SK-N-SH treated with all-trans-retinoic acid at 6 μM for 48 hours (cell line): Measurements from ENCODE around the gene MOGAT1.

Source experiments
- ATAC-seq: fragments of 200-7000 bp; cut with Tn5 transposase; 3 replicates; pipeline ENCODE4 v1.9.1; 2020; ENCODE audit warnings: mild to moderate bottlenecking, moderate library complexity
- ARNTL ChIP-seq: fragments of 450-650 bp; formaldehyde crosslinking; IDR thresholded peaks from 2 replicates; pipeline ENCODE4 v1.5.0; 2020; ENCODE audit warnings: low read depth, mild to moderate bottlenecking, moderate library complexity, borderline replicate concordance
- CSDC2 ChIP-seq: fragments of 250-450 bp; sonication (Bioruptor Pico); IDR thresholded peaks from 2 replicates; pipeline ENCODE4 v1.5.0; 2020; ENCODE audit warnings: mild to moderate bottlenecking, moderate library complexity
- ESRRG ChIP-seq: fragments of 250-450 bp; sonication (Bioruptor Pico); IDR thresholded peaks from 2 replicates; pipeline ENCODE4 v1.6.1; 2021; ENCODE audit warnings: mild to moderate bottlenecking
- GLIS3 ChIP-seq: fragments of 250-450 bp; sonication (Bioruptor Pico); IDR thresholded peaks from 2 replicates; pipeline ENCODE4 v1.5.0; 2020; ENCODE audit warnings: mild to moderate bottlenecking, moderate library complexity
- OSR1 ChIP-seq: fragments of 250-450 bp; sonication (Bioruptor Pico); IDR thresholded peaks from 2 replicates; pipeline ENCODE4 v1.8.0; 2022; ENCODE audit warnings: moderate library complexity, mild to moderate bottlenecking, inconsistent platforms
- PPARA ChIP-seq: fragments of 250-450 bp; sonication (Bioruptor Pico); IDR thresholded peaks from 2 replicates; pipeline ENCODE4 v1.5.0; 2020; ENCODE audit warnings: mild to moderate bottlenecking, borderline replicate concordance
- RARB ChIP-seq: fragments of 250-450 bp; sonication (Bioruptor Pico); IDR thresholded peaks from 2 replicates; pipeline ENCODE4 v1.8.0; 2021; ENCODE audit warnings: mild to moderate bottlenecking, moderate library complexity
- SNAI2 ChIP-seq: fragments of 250-450 bp; sonication (Bioruptor Pico); IDR thresholded peaks from 2 replicates; pipeline ENCODE4 v1.5.0; 2020; ENCODE audit warnings: mild to moderate bottlenecking, moderate library complexity
- TCF4 ChIP-seq: fragments of 250-450 bp; sonication (Bioruptor Pico); IDR thresholded peaks from 2 replicates; pipeline ENCODE4 v1.8.0; 2021; ENCODE audit warnings: mild to moderate bottlenecking, moderate library complexity, borderline replicate concordance
- TOX ChIP-seq: fragments of 250-450 bp; sonication (Bioruptor Pico); IDR thresholded peaks from 2 replicates; pipeline ENCODE4 v1.8.0; 2021; ENCODE audit warnings: mild to moderate bottlenecking, moderate library complexity, borderline replicate concordance
- ZC3H10 ChIP-seq: fragments of 250-450 bp; sonication (Bioruptor Pico); IDR thresholded peaks from 2 replicates; pipeline ENCODE4 v1.5.1; 2021; ENCODE audit warnings: mild to moderate bottlenecking, moderate library complexity
- ZFP3 ChIP-seq: fragments of 250-450 bp; sonication (Bioruptor Pico); IDR thresholded peaks from 2 replicates; pipeline ENCODE4 v1.5.0; 2020; ENCODE audit warnings: mild to moderate bottlenecking, moderate library complexity
- ZFP30 ChIP-seq: fragments of 450-650 bp; formaldehyde crosslinking; IDR thresholded peaks from 2 replicates; pipeline ENCODE4 v1.5.0; 2022; ENCODE audit warnings: mild to moderate bottlenecking, moderate library complexity
- ZNF565 ChIP-seq: fragments of 450-650 bp; formaldehyde crosslinking; conservative IDR thresholded peaks from 2 replicates; pipeline ENCODE4 v1.5.0; 2020; ENCODE audit warnings: low read depth, mild to moderate bottlenecking, moderate library complexity
- ZNF70 ChIP-seq: fragments of 450-650 bp; formaldehyde crosslinking; IDR thresholded peaks from 2 replicates; pipeline ENCODE4 v1.5.0; 2020; ENCODE audit warnings: mild to moderate bottlenecking, moderate library complexity
- ZNF8 ChIP-seq: fragments of 450-650 bp; formaldehyde crosslinking; IDR thresholded peaks from 2 replicates; pipeline ENCODE4 v1.5.0; 2020; ENCODE audit warnings: mild to moderate bottlenecking, moderate library complexity
- TF ChIP-seq, protein P1 (sequence below): fragments of 250-450 bp; sonication (Bioruptor Pico); IDR thresholded peaks from 2 replicates; pipeline ENCODE4 v1.8.0; 2020; ENCODE audit warnings: mild to moderate bottlenecking, moderate library complexity, borderline replicate concordance
- TF ChIP-seq, protein P2 (sequence below): fragments of 250-450 bp; sonication (Bioruptor Pico); IDR thresholded peaks from 2 replicates; pipeline ENCODE4 v1.8.0; 2021; ENCODE audit warnings: low read depth, mild to moderate bottlenecking, moderate library complexity, borderline replicate concordance
- TF ChIP-seq, protein P3 (sequence below): fragments of 250-450 bp; sonication (Bioruptor Pico); IDR thresholded peaks from 2 replicates; pipeline ENCODE4 v1.5.1; 2020; ENCODE audit warnings: low read depth, mild to moderate bottlenecking, moderate library complexity
- TF ChIP-seq, protein P4 (sequence below): fragments of 250-450 bp; sonication (Bioruptor Pico); IDR thresholded peaks from 2 replicates; pipeline ENCODE4 v1.5.0; 2020; ENCODE audit warnings: mild to moderate bottlenecking, moderate library complexity

Gene MOGAT1

DNA sequence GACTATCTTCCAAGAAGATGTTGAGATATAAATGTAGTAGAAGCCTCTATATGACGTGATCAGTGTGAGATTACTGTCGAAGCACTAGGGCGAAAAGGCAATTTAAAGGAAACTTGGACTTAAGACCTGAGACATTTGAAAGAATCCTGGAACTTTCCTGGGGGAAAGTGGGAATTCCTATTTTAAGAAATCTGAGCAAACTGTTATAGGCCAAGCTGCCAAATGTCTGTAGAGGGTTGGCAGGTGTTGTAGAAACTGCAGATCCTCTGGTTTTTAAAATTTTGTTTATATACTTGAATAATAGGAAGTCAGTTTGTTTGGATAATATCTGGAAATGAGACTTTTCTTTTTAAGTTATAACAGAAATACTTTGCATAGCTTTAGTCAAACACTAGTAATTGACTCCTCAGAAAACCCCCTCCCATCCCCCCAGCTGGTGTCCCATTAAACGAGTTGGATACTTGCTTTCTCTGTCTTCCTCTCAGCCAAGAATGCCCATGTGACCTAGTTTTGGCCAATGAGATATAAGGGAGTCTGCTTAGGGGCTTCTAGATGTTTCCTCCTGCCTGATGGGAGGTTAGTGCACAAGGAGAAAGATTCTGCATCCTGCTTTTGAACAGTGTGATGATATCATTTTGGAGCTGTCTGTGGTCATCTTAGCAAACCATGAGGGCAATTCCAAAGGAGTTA is 61.2 kb downstream of the MOGAT1 start:
- ATAC-seq = no peak
- TF ChIP-seq SNAI2 (no peak), ARNTL (CRISPR knock-in tag) (no peak), PPARA (CRISPR knock-in tag) (no peak), OSR1 (no peak), ZNF70 (CRISPR knock-in tag) (no peak), ZFP3 (CRISPR knock-in tag) (no peak), CSDC2 (no peak), GLIS3 (CRISPR knock-in tag) (no peak), ESRRG (CRISPR knock-in tag) (no peak), TOX (CRISPR knock-in tag) (no peak), ZNF8 (CRISPR knock-in tag) (no peak), TCF4 (CRISPR knock-in tag) (no peak), RARB (CRISPR knock-in tag) (no peak), ZFP30 (CRISPR knock-in tag) (no peak), ZC3H10 (no peak), ZNF565 (no peak)
- TF ChIP-seq, protein P1, sequence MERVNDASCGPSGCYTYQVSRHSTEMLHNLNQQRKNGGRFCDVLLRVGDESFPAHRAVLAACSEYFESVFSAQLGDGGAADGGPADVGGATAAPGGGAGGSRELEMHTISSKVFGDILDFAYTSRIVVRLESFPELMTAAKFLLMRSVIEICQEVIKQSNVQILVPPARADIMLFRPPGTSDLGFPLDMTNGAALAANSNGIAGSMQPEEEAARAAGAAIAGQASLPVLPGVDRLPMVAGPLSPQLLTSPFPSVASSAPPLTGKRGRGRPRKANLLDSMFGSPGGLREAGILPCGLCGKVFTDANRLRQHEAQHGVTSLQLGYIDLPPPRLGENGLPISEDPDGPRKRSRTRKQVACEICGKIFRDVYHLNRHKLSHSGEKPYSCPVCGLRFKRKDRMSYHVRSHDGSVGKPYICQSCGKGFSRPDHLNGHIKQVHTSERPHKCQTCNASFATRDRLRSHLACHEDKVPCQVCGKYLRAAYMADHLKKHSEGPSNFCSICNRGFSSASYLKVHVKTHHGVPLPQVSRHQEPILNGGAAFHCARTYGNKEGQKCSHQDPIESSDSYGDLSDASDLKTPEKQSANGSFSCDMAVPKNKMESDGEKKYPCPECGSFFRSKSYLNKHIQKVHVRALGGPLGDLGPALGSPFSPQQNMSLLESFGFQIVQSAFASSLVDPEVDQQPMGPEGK = no peak
- TF ChIP-seq, protein P2, sequence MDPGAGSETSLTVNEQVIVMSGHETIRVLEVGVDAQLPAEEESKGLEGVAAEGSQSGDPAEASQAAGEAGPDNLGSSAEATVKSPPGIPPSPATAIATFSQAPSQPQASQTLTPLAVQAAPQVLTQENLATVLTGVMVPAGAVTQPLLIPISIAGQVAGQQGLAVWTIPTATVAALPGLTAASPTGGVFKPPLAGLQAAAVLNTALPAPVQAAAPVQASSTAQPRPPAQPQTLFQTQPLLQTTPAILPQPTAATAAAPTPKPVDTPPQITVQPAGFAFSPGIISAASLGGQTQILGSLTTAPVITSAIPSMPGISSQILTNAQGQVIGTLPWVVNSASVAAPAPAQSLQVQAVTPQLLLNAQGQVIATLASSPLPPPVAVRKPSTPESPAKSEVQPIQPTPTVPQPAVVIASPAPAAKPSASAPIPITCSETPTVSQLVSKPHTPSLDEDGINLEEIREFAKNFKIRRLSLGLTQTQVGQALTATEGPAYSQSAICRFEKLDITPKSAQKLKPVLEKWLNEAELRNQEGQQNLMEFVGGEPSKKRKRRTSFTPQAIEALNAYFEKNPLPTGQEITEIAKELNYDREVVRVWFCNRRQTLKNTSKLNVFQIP (CRISPR knock-in tag) = no peak
- TF ChIP-seq, protein P3, sequence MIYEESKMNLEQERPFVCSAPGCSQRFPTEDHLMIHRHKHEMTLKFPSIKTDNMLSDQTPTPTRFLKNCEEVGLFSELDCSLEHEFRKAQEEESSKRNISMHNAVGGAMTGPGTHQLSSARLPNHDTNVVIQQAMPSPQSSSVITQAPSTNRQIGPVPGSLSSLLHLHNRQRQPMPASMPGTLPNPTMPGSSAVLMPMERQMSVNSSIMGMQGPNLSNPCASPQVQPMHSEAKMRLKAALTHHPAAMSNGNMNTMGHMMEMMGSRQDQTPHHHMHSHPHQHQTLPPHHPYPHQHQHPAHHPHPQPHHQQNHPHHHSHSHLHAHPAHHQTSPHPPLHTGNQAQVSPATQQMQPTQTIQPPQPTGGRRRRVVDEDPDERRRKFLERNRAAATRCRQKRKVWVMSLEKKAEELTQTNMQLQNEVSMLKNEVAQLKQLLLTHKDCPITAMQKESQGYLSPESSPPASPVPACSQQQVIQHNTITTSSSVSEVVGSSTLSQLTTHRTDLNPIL = no peak
- TF ChIP-seq, protein P4, sequence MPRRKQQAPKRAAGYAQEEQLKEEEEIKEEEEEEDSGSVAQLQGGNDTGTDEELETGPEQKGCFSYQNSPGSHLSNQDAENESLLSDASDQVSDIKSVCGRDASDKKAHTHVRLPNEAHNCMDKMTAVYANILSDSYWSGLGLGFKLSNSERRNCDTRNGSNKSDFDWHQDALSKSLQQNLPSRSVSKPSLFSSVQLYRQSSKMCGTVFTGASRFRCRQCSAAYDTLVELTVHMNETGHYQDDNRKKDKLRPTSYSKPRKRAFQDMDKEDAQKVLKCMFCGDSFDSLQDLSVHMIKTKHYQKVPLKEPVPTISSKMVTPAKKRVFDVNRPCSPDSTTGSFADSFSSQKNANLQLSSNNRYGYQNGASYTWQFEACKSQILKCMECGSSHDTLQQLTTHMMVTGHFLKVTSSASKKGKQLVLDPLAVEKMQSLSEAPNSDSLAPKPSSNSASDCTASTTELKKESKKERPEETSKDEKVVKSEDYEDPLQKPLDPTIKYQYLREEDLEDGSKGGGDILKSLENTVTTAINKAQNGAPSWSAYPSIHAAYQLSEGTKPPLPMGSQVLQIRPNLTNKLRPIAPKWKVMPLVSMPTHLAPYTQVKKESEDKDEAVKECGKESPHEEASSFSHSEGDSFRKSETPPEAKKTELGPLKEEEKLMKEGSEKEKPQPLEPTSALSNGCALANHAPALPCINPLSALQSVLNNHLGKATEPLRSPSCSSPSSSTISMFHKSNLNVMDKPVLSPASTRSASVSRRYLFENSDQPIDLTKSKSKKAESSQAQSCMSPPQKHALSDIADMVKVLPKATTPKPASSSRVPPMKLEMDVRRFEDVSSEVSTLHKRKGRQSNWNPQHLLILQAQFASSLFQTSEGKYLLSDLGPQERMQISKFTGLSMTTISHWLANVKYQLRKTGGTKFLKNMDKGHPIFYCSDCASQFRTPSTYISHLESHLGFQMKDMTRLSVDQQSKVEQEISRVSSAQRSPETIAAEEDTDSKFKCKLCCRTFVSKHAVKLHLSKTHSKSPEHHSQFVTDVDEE (CRISPR knock-in tag) = no peak

DNA sequence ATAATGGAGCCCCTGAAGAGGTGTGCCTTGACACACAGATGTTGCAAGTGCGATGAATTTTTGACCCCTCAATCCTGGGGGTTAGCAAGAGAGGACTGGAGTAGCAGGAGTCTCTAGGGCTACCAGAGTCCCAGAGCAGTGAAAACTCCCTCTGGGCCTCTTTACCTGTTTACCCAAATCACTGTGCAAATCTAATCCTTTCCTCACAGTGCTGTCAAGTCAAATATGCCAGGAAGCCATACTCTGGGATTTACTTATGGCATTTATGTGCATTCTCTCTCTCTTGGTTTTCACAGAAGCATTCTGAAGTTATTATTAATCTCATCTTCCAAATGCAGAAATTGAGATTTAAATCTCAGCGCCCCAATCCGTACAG is 62.0 kb downstream of the MOGAT1 start:
- no peak for ATAC-seq
- TF ChIP-seq ZFP30 (CRISPR knock-in tag) (no peak), ZNF70 (CRISPR knock-in tag) (no peak), ZNF565 (no peak), CSDC2 (no peak), ZNF8 (CRISPR knock-in tag) (no peak), ZC3H10 (no peak), ARNTL (CRISPR knock-in tag) (no peak), GLIS3 (CRISPR knock-in tag) (no peak), TCF4 (CRISPR knock-in tag) (no peak)
- TF ChIP-seq, protein P4 (CRISPR knock-in tag) = no peak
- TF ChIP-seq, all 23 proteins: peak for 0
